H1 (cell line): ENCODE data around the gene APBA2. TPM values are rescaled to one million over a fixed set of nuclear protein-coding genes. Genes with fewer than 3 reads are reported as not detected.

Experiments
- CTCF ChIA-PET: fragments of 300-600 bp; sonication (Branson Sonifier 250); formaldehyde crosslinking; loops from one replicate; lab custom pipeline; 2021; ENCODE audit not compliant: partially characterized antibody; lab: Charles Lee
- POLR2A ChIA-PET: fragments of 300-600 bp; sonication (Branson Sonifier 250); formaldehyde crosslinking; loops from one replicate; lab custom pipeline; 2021; ENCODE audit warnings: inconsistent platforms; ENCODE audit not compliant: partially characterized antibody; lab: Charles Lee
- DNase-seq, 2 experiments: peaks; one replicate each; pipeline versions ENCODE4 v3.0.0 to v3.0.0-alpha.2; 2010 to 2022; ENCODE audit warnings: low spot score in 2 of 2, low read depth in 1 of 2, mixed read lengths in 1 of 2
- FAIRE-seq: peaks from 2 replicates; lab custom pipeline; 2011; peaks lifted over from hg19 to GRCh38; lab: Jason Lieb, UNC
- H2AFZ ChIP-seq: 2 replicates; pipeline ENCODE4 v1.8.1; 2012; ENCODE audit warnings: low read length, inconsistent platforms
- H2AK5ac ChIP-seq: 2 replicates; pipeline ENCODE4 v1.6.1; 2013; ENCODE audit warnings: low read depth, low read length
- H2BK120ac ChIP-seq: replicated peaks from 2 replicates; pipeline ENCODE3; 2013; ENCODE audit warnings: low read depth, low read length, inconsistent platforms
- H2BK12ac ChIP-seq: 2 replicates; pipeline ENCODE4 v1.6.1; 2013; ENCODE audit warnings: low read depth, low read length
- H2BK15ac ChIP-seq: 2 replicates; pipeline ENCODE4 v1.6.1; 2013; ENCODE audit warnings: low read length
- H2BK20ac ChIP-seq: 2 replicates; pipeline ENCODE4 v1.6.1; 2013; ENCODE audit warnings: low read length
- H2BK5ac ChIP-seq: 2 replicates; pipeline ENCODE4 v1.6.1; 2013; ENCODE audit warnings: low read depth, low read length
- H3K14ac ChIP-seq: 2 replicates; pipeline ENCODE4 v1.6.1; 2013; ENCODE audit warnings: inconsistent platforms; ENCODE audit not compliant: insufficient read length
- H3K18ac ChIP-seq: 2 replicates; pipeline ENCODE4 v1.6.1; 2013; ENCODE audit warnings: low read length; ENCODE audit errors: extremely low read depth
- H3K23ac ChIP-seq: 2 replicates; pipeline ENCODE4 v1.6.1; 2013; ENCODE audit warnings: inconsistent platforms; ENCODE audit not compliant: insufficient read length
- H3K23me2 ChIP-seq: 2 replicates; pipeline ENCODE4 v1.6.1; 2013; ENCODE audit warnings: low read depth, low read length
- H3K27ac ChIP-seq: 2 replicates; pipeline ENCODE4 v1.6.1; 2011; ENCODE audit warnings: low read depth, low read length, inconsistent platforms
- H3K27me3 ChIP-seq, 4 experiments: replicated peaks in 1 of 4; 1 replicate in 1 of 4; 2 replicates in 3 of 4; pipeline versions ENCODE4 v1.6.1 to v1.8.1; 2011 to 2013; ENCODE audit warnings: low read length in 3 of 4, mild to moderate bottlenecking in 3 of 4, inconsistent platforms in 2 of 4, mixed read lengths in 2 of 4, moderate library complexity in 1 of 4; ENCODE audit not compliant: control insufficient read depth in 3 of 4, insufficient read depth in 3 of 4; ENCODE audit errors: extremely low read depth in 1 of 4
- H3K36me3 ChIP-seq, 4 experiments: 2 replicates each; pipeline versions ENCODE4 v1.6.1 to v1.8.1; 2011 to 2013; ENCODE audit warnings: mild to moderate bottlenecking in 4 of 4, low read length in 3 of 4, moderate library complexity in 2 of 4, control low read depth in 1 of 4, inconsistent platforms in 1 of 4; ENCODE audit not compliant: insufficient read depth in 4 of 4, control insufficient read depth in 2 of 4
- H3K4ac ChIP-seq: replicated peaks from 2 replicates; pipeline ENCODE3; 2013; ENCODE audit warnings: low read length, low read depth, mixed read lengths, inconsistent platforms; ENCODE audit not compliant: insufficient read length
- H3K4me1 ChIP-seq, 4 experiments: replicated peaks in 1 of 4; 1 replicate in 1 of 4; 2 replicates in 3 of 4; pipeline versions ENCODE4 v1.6.1 to v1.8.1; 2011 to 2013; ENCODE audit warnings: low read length in 3 of 4, inconsistent platforms in 2 of 4, mixed read lengths in 1 of 4; ENCODE audit not compliant: insufficient read depth in 4 of 4, control insufficient read depth in 3 of 4
- H3K4me2 ChIP-seq, 2 experiments: 2 replicates each; pipeline versions ENCODE4 v1.6.1 to v1.8.1; 2011 to 2013; ENCODE audit warnings: low read depth in 2 of 2, low read length in 2 of 2, control low read depth in 1 of 2, inconsistent platforms in 1 of 2, mild to moderate bottlenecking in 1 of 2; ENCODE audit not compliant: insufficient read depth in 1 of 2
- H3K4me3 ChIP-seq, 4 experiments: fragments of 200-600, 300-600 bp in 1 of 4; sonication (generic), shearing (Covaris generic), sonication (Bioruptor Twin) in 1 of 4; 2 replicates each; pipeline versions ENCODE4 v1.5.1 to v1.8.1; 2011 to 2016; ENCODE audit warnings: low read length in 4 of 4, low read depth in 3 of 4, control low read depth in 2 of 4, inconsistent platforms in 2 of 4, mild to moderate bottlenecking in 2 of 4, mixed read lengths in 1 of 4, moderate library complexity in 1 of 4; ENCODE audit not compliant: insufficient read depth in 2 of 4; ENCODE audit errors: extremely low read depth in 1 of 4
- H3K56ac ChIP-seq: replicated peaks from 2 replicates; pipeline ENCODE3; 2013; ENCODE audit warnings: low read depth, mild to moderate bottlenecking, mixed read lengths, low read length, inconsistent platforms; ENCODE audit not compliant: insufficient read length
- H3K79me1 ChIP-seq: 2 replicates; pipeline ENCODE4 v1.6.1; 2013; ENCODE audit warnings: low read depth, low read length, control low read depth
- H3K79me2 ChIP-seq, 2 experiments: 2 replicates each; pipeline versions ENCODE4 v1.6.1 to v1.8.1; 2012 to 2013; ENCODE audit warnings: low read length in 2 of 2, mild to moderate bottlenecking in 2 of 2, inconsistent platforms in 1 of 2; ENCODE audit not compliant: insufficient read depth in 2 of 2, control insufficient read depth in 1 of 2
- H3K9ac ChIP-seq, 4 experiments: replicated peaks in 1 of 4; 1 replicate in 1 of 4; 2 replicates in 3 of 4; pipeline versions ENCODE4 v1.6.1 to v1.8.1; 2011 to 2013; ENCODE audit warnings: low read depth in 3 of 4, low read length in 3 of 4, control low read depth in 2 of 4, mild to moderate bottlenecking in 2 of 4, moderate library complexity in 2 of 4, inconsistent platforms in 1 of 4; ENCODE audit errors: extremely low read depth in 1 of 4
- H3K9me3 ChIP-seq, 2 experiments: 2 replicates each; pipeline versions ENCODE4 v1.6.1 to v1.8.1; 2012 to 2013; ENCODE audit warnings: mild to moderate bottlenecking in 2 of 2, moderate library complexity in 2 of 2, control low read depth in 1 of 2, inconsistent platforms in 1 of 2, low read depth in 1 of 2, low read length in 1 of 2, mixed read lengths in 1 of 2; ENCODE audit not compliant: insufficient read depth in 2 of 2
- H4K20me1 ChIP-seq, 2 experiments: replicated peaks in 1 of 2; 2 replicates each; pipeline versions ENCODE3 to v1.8.1; 2011 to 2013; ENCODE audit warnings: inconsistent platforms in 2 of 2, low read length in 2 of 2, mild to moderate bottlenecking in 1 of 2; ENCODE audit not compliant: insufficient read depth in 2 of 2, control insufficient read depth in 1 of 2
- H4K5ac ChIP-seq: 2 replicates; pipeline ENCODE4 v1.6.1; 2013; ENCODE audit warnings: low read length, low read depth, mixed read lengths, inconsistent platforms; ENCODE audit not compliant: insufficient read length
- H4K8ac ChIP-seq: 2 replicates; pipeline ENCODE4 v1.8.0; 2013; ENCODE audit warnings: mild to moderate bottlenecking, moderate library complexity, low read length, inconsistent platforms; ENCODE audit not compliant: insufficient read depth; ENCODE audit errors: extremely low read depth
- H4K91ac ChIP-seq: replicated peaks from 2 replicates; pipeline ENCODE3; 2013; ENCODE audit warnings: low read length, mixed read lengths, inconsistent platforms; ENCODE audit not compliant: insufficient read length
- BRCA1 ChIP-seq: IDR thresholded peaks from 2 replicates; pipeline ENCODE4 v1.6.1; 2012; ENCODE audit warnings: low read depth, low read length, improper control_type of control experiment
- CREB1 ChIP-seq: IDR thresholded peaks from 2 replicates; pipeline ENCODE4 v1.6.1; 2012; ENCODE audit warnings: inconsistent platforms
- KDM4A ChIP-seq: IDR thresholded peaks from one replicate; pipeline ENCODE4 v1.7.1; 2012; ENCODE audit warnings: low read depth, mild to moderate bottlenecking, moderate library complexity, low read length, inconsistent platforms; ENCODE audit not compliant: severe bottlenecking
- NRF1 ChIP-seq: IDR thresholded peaks from 2 replicates; pipeline ENCODE4 v1.6.1; 2011; ENCODE audit warnings: mild to moderate bottlenecking, low read depth, low read length, improper control_type of control experiment
- POLR2A ChIP-seq, 2 experiments: IDR thresholded peaks; 1 replicate in 1 of 2; 2 replicates in 1 of 2; pipeline ENCODE4 v1.6.1; 2011; ENCODE audit warnings: low read depth in 2 of 2, low read length in 2 of 2, mild to moderate bottlenecking in 2 of 2; ENCODE audit errors: control extremely low read depth in 1 of 2
- RAD21 ChIP-seq, 2 experiments: IDR thresholded peaks in 1 of 2; conservative IDR thresholded peaks in 1 of 2; 2 replicates each; pipeline ENCODE4 v1.6.1; 2011; ENCODE audit warnings: low read depth in 2 of 2, low read length in 2 of 2, improper control_type of control experiment in 1 of 2, inconsistent platforms in 1 of 2, mild to moderate bottlenecking in 1 of 2, moderate library complexity in 1 of 2
- SAP30 ChIP-seq: fragments of 300-600 bp; sonication (generic); IDR thresholded peaks from 2 replicates; pipeline ENCODE4 v1.7.1; 2012; ENCODE audit warnings: low read length, moderate library complexity, mild to moderate bottlenecking, inconsistent platforms; ENCODE audit not compliant: insufficient read depth, insufficient replicate concordance
- TCF12 ChIP-seq: IDR thresholded peaks from 2 replicates; pipeline ENCODE4 v1.6.1; 2011; ENCODE audit warnings: low read depth, mild to moderate bottlenecking, low read length
- WGBS, 2 experiments: shearing (Covaris generic) in 1 of 2; methylation state at CpG; one replicate each; pipeline versions ENCODE4 v1.1.6 to v1.1.7; 2013 to 2015; ENCODE audit warnings: low lambda C conversion rate in 2 of 2, mixed read lengths in 2 of 2, inconsistent platforms in 1 of 2, low coverage in 1 of 2, missing lambda C conversion rate in 1 of 2; ENCODE audit not compliant: insufficient replicate concordance in 2 of 2, insufficient coverage in 1 of 2, insufficient read length in 1 of 2; ENCODE audit errors: extremely low coverage in 1 of 2, missing lambda C conversion rate in 1 of 2; 5-methylcytosine and 5-hydroxymethylcytosine counted together
- polyA plus RNA-seq, 7 experiments: library from polyadenylated mRNA; depleted of rRNA in 3 of 7; stranded (reverse) in 5 of 7; unstranded in 2 of 7; fragments of >200 nt in 5 of 7; fragments of 200-250 nt in 2 of 7; gene quantifications; 1 replicate in 5 of 7; 2 replicates in 1 of 7; 4 replicates in 1 of 7; pipeline versions ENCODE4 v1.2.1 to v1.2.3, GENCODE V29; 2011 to 2013; ENCODE audit warnings: missing spikeins in 2 of 7, mixed read lengths in 2 of 7
- total RNA-seq: library from RNA; stranded (reverse); fragmentation: NEBNext Ultra II Directional; extraction: Animal tissue kit (Norgen Biotek cat#: 25700); gene quantifications from 2 replicates; pipeline ENCODE4 v1.2.1, GENCODE V29; 2021
- TF ChIP-seq, protein P1 (sequence below): IDR thresholded peaks from 2 replicates; pipeline ENCODE4 v1.6.1; 2011; ENCODE audit warnings: low read length, improper control_type of control experiment
- TF ChIP-seq, protein P2 (sequence below): IDR thresholded peaks from 2 replicates; pipeline ENCODE4 v1.6.1; 2011; ENCODE audit warnings: low read depth, mild to moderate bottlenecking, low read length; ENCODE audit not compliant: insufficient read depth

Gene APBA2
- total and polyA plus RNA-seq, 2 of the 8 experiments (the other 6 are each of a cell fraction or from before 2014, with no cell fraction given): 15.5 to 19.0 TPM

GRCh38 chr15:29103824-29104565, 218.2 kb downstream of the APBA2 start:
- no peak overlapping the region for H3K27ac ChIP-seq
- no peak for TF ChIP-seq KDM4A
- no peak for TF ChIP-seq NRF1
- 0 out of 2 replicates have a peak, but pooled peaks have one; percentile 54 for TF ChIP-seq TCF12
- no peak for TF ChIP-seq BRCA1
- TF ChIP-seq POLR2A (IDR thresholded peaks at IDR 0.05; ENCODE audit: control extremely low read depth in 1 of 2, low read depth in 2 of 2, low read length in 2 of 2): no peak
- TF ChIP-seq, protein P1, sequence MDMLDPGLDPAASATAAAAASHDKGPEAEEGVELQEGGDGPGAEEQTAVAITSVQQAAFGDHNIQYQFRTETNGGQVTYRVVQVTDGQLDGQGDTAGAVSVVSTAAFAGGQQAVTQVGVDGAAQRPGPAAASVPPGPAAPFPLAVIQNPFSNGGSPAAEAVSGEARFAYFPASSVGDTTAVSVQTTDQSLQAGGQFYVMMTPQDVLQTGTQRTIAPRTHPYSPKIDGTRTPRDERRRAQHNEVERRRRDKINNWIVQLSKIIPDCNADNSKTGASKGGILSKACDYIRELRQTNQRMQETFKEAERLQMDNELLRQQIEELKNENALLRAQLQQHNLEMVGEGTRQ: no peak
- no peak for TF ChIP-seq SAP30
- peak; percentile 81 to 91 for TF ChIP-seq RAD21 (IDR thresholded peaks at IDR 0.05 in 1 of 2, conservative IDR thresholded peaks at IDR 0.05 in 1 of 2; ENCODE audit: low read depth in 2 of 2, low read length in 2 of 2)
- peak; percentile 63 for TF ChIP-seq CREB1
- TF ChIP-seq, protein P2, sequence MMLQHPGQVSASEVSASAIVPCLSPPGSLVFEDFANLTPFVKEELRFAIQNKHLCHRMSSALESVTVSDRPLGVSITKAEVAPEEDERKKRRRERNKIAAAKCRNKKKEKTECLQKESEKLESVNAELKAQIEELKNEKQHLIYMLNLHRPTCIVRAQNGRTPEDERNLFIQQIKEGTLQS: no peak

More at GRCh38 chr15:29103824-29104565, 218.2 kb downstream of the APBA2 start:
- no peak overlapping the region for H2AK5ac ChIP-seq
- ChIA-PET CTCF (interaction anchor here (0.7 to 4.8 kb wide), 30 partner anchors 11 to 245 kb away, joined by 3 to 90 read pairs (median 4); no protein-coding TSS in a partner anchor), POLR2A (interaction anchor here (0.8 to 1.7 kb wide), 3 partner anchors 12 to 42 kb away, joined by 3 to 6 read pairs (median 3); no protein-coding TSS in a partner anchor)
- no peak for FAIRE-seq
- H3K23ac ChIP-seq: no peak overlapping the region
- peak; percentile 66 to 92 for DNase-seq
- H3K23me2 ChIP-seq: no peaks in the 10 kb centered on the region
- H3K18ac ChIP-seq: no peak overlapping the region
- 36% methylated on average over 37 of the region's 47 CpGs; no CpG with 5 or more reads in 1 of the 2 experiments for WGBS, 2 experiments
- no peaks in the 10 kb centered on the region for H4K20me1 ChIP-seq
- H2BK5ac ChIP-seq: no peak overlapping the region
- 0 out of 2 replicates have a peak overlapping the region, but pooled peaks have one; percentile 31 for H2BK12ac ChIP-seq
- peaks cover 0 to 17% (median 6%) of the 10 kb centered on the region in 4 experiments; a peak in 5 of 7 replicates for H3K4me1 ChIP-seq
- peak overlapping the region; percentile 38 for H4K91ac ChIP-seq
- no peak overlapping the region for H2BK15ac ChIP-seq
- no peak overlapping the region for H2BK20ac ChIP-seq
- H3K36me3 ChIP-seq: no peaks in the 10 kb centered on the region
- no peak overlapping the region for H2BK120ac ChIP-seq
- no peak overlapping the region for H4K5ac ChIP-seq
- H3K14ac ChIP-seq: no peak overlapping the region
- H3K4me3 ChIP-seq: peak overlapping the region; percentile 20 to 59 (median 27); a peak in 6 of 8 replicates
- no peaks in the 10 kb centered on the region for H3K79me1 ChIP-seq
- H3K4ac ChIP-seq: peak overlapping the region; percentile 35
- no peaks in the 10 kb centered on the region for H3K79me2 ChIP-seq
- no peak overlapping the region for H3K56ac ChIP-seq
- H4K8ac ChIP-seq: peak overlapping the region; percentile 62
- H3K4me2 ChIP-seq: peak overlapping the region; percentile 2 to 66; a peak in 3 of 4 replicates
- H3K9ac ChIP-seq: no peak overlapping the region; a peak in 2 of 7 replicates
- no peaks in the 10 kb centered on the region for H3K27me3 ChIP-seq
- no peaks in the 10 kb centered on the region for H3K9me3 ChIP-seq
- H2AFZ ChIP-seq: no peak overlapping the region
